ENCODE results near the gene UGGT1.

Gene UGGT1

GRCh38 chr2:128179461-128179755 lies 88.4 kb downstream of the UGGT1 start:
- no peak for DNase-seq (ENCODE audit: low spot score)
- no peak for TF ChIP-seq CTCF (IDR thresholded peaks at IDR 0.05; ENCODE audit: extremely low read depth, missing control alignments)

- TF ChIP-seq CTCF (IDR thresholded peaks at IDR 0.05; ENCODE audit: extremely low read depth, missing control alignments), result no peak
- no peak for DNase-seq (ENCODE audit: low spot score)
These were observed 89.0 kb downstream of the UGGT1 start for GRCh38 chr2:128180031-128180430.

GRCh38 chr2:128185576-128185975 lies 94.6 kb downstream of the UGGT1 start:
- no peak for TF ChIP-seq CTCF (IDR thresholded peaks at IDR 0.05; ENCODE audit: extremely low read depth, missing control alignments)
- no peak for DNase-seq (ENCODE audit: low spot score)

- no peak for TF ChIP-seq CTCF (IDR thresholded peaks at IDR 0.05; ENCODE audit: extremely low read depth, missing control alignments)
- no peak for DNase-seq (ENCODE audit: low spot score)
These were observed 96.1 kb downstream of the UGGT1 start for GRCh38 chr2:128187032-128187654.

- TF ChIP-seq CTCF (IDR thresholded peaks at IDR 0.05; ENCODE audit: extremely low read depth, missing control alignments), result no peak
- DNase-seq (ENCODE audit: low spot score), result no peak
These were observed 104.5 kb downstream of the UGGT1 start for GRCh38 chr2:128195435-128195984.

GRCh38 chr2:128196026-128196425 lies 105.0 kb downstream of the UGGT1 start:
- no peak for TF ChIP-seq CTCF (IDR thresholded peaks at IDR 0.05; ENCODE audit: extremely low read depth, missing control alignments)

GRCh38 chr2:128196471-128196931 lies 105.5 kb downstream of the UGGT1 start:
- no peak for DNase-seq (ENCODE audit: low spot score)
- TF ChIP-seq CTCF (IDR thresholded peaks at IDR 0.05; ENCODE audit: extremely low read depth, missing control alignments), result no peak

More at GRCh38 chr2:128196026-128196425, 105.0 kb downstream of the UGGT1 start:
- DNase-seq (ENCODE audit: low spot score), result no peak
